ENCODE measurements around the gene GRAMD1B.

- TF ChIP-seq HOXA7 (CRISPR knock-in tag; IDR thresholded peaks at IDR 0.05): no peak
- no peak for TF ChIP-seq CTCF (IDR thresholded peaks at IDR 0.05)
- no peak for TF ChIP-seq SMC3 (IDR thresholded peaks at IDR 0.05)
- no peak for TF ChIP-seq MYC (IDR thresholded peaks at IDR 0.05; ENCODE audit: borderline replicate concordance, low read length)
- TF ChIP-seq RAD21 (conservative IDR thresholded peaks at IDR 0.05 in 1 of 2, IDR thresholded peaks at IDR 0.05 in 1 of 2): no peak
- TF ChIP-seq POLR2A (IDR thresholded peaks at IDR 0.05; ENCODE audit: low read length): no peak
- no peak for TF ChIP-seq RFX5 (IDR thresholded peaks at IDR 0.05)
- no peak for TF ChIP-seq EP300 (IDR thresholded peaks at IDR 0.05)
- no peak for TF ChIP-seq HDAC2 (IDR thresholded peaks at IDR 0.05)
- TF ChIP-seq ELK1 (IDR thresholded peaks at IDR 0.05; ENCODE audit: low read depth, low read length): no peak
- TF ChIP-seq NR3C1 (IDR thresholded peaks at IDR 0.05): no peak
- no peak for TF ChIP-seq ZFP36 (IDR thresholded peaks at IDR 0.05; ENCODE audit: borderline replicate concordance, partially characterized antibody)
- no peak for TF ChIP-seq MAFK (IDR thresholded peaks at IDR 0.05; ENCODE audit: partially characterized antibody)
Measured at GRCh38 chr11:123458501-123458900, 28.4 kb downstream of the GRAMD1B start.
